Kidney (tissue), 22 donors: Measurements from ENCODE around the gene CA12. TPM values are rescaled to one million over a fixed set of nuclear protein-coding genes. Genes with fewer than 3 reads are reported as not detected.

Experiments
- DNase-seq, 5 donors: peaks; one replicate each; pipeline ENCODE4 v3.0.0-alpha.2; 2013 to 2020
- FAIRE-seq: peaks from 2 replicates; lab custom pipeline; 2012; peaks lifted over from hg19 to GRCh38; lab: Jason Lieb, UNC
- H3K27ac ChIP-seq, 2 donors: one replicate each; pipeline ENCODE4 v1.7.0; 2013; ENCODE audit warnings: low read depth in 2 of 2, low read length in 2 of 2, inconsistent platforms in 1 of 2
- H3K27me3 ChIP-seq: one replicate; pipeline ENCODE4 v1.7.1; 2013; ENCODE audit warnings: low read length, inconsistent platforms; ENCODE audit not compliant: control insufficient read depth, insufficient read depth
- H3K36me3 ChIP-seq, 3 donors: one replicate each; pipeline versions ENCODE4 v1.7.0 to v1.7.1; 2013; ENCODE audit warnings: low read length in 3 of 3, control low read depth in 1 of 3, inconsistent platforms in 1 of 3; ENCODE audit not compliant: insufficient read depth in 3 of 3, control insufficient read depth in 2 of 3
- H3K4me1 ChIP-seq, 3 donors: one replicate each; pipeline versions ENCODE4 v1.7.0 to v1.7.1; 2013; ENCODE audit warnings: low read length in 3 of 3, inconsistent platforms in 1 of 3, low read depth in 1 of 3; ENCODE audit not compliant: control insufficient read depth in 2 of 3, insufficient read depth in 2 of 3
- H3K4me3 ChIP-seq, 3 donors: one replicate each; pipeline versions ENCODE4 v1.7.0 to v1.8.1; 2013; ENCODE audit warnings: low read length in 3 of 3, control low read depth in 1 of 3, inconsistent platforms in 1 of 3
- H3K9ac ChIP-seq, 3 donors: one replicate each; pipeline versions ENCODE4 v1.7.0 to v1.7.1; 2013; ENCODE audit warnings: low read length in 3 of 3, control low read depth in 1 of 3, inconsistent platforms in 1 of 3
- H3K9me3 ChIP-seq, 3 donors: one replicate each; pipeline versions ENCODE4 v1.7.0 to v1.7.1; 2013; ENCODE audit warnings: low read length in 3 of 3, control low read depth in 1 of 3, inconsistent platforms in 1 of 3; ENCODE audit not compliant: control insufficient read depth in 2 of 3, insufficient read depth in 1 of 3
- intact Hi-C: fragments of 100-400 bp; cut with DNase I; formaldehyde crosslinking; loops from one replicate; pipeline ENCODE4 v1.11.1; 2022
- long read RNA-seq, 10 donors: library from polyadenylated mRNA in 1 of 10; unstranded in 1 of 10; transcript quantifications; one replicate each; pipeline ENCODE4 v2.0.0 and lab custom pipeline, GENCODE V29; 2021 to 2026
- polyA plus RNA-seq: library from polyadenylated mRNA; stranded (reverse); fragments of 350-450 nt; fragmentation: Illumina TruSeq; extraction: RNeasy Lipid Tissue Mini Kit (QIAGEN cat#74804); gene quantifications from one replicate; pipeline ENCODE4 v1.2.3, GENCODE V29; 2014; ENCODE audit warnings: low read depth, low replicate concordance; ENCODE audit not compliant: insufficient read depth
- total RNA-seq: library from RNA; stranded (reverse); fragmentation: NEBNext Ultra II Directional; extraction: Animal tissue kit (Norgen Biotek cat#: 25700); gene quantifications from one replicate; pipeline ENCODE4 v1.2.1, GENCODE V29; 2021
- TF ChIP-seq, protein P1 (sequence below): IDR thresholded peaks from 3 replicates; pipeline ENCODE4 v1.5.1; 2012; ENCODE audit warnings: mild to moderate bottlenecking, moderate library complexity, borderline replicate concordance; ENCODE audit not compliant: insufficient read depth; ENCODE audit errors: extremely low read depth
- donor health status: control.
- donor health status: control.
- donor health status: control.
- donor health status: control.
- donor health status: control.
- donor health status: DM: yes; HTN: yes; CAD: no.
- donor health status: Normal renal cell carcinoma (clear cell type).

CA12 gene
- total RNA-seq: 237 TPM
- polyA plus RNA-seq: 242 TPM
- long read RNA-seq, donor 1, full-length matches to known transcripts: 13 of 26 reads
- long read RNA-seq, donor 1, partial matches to known transcripts: 13 of 26 reads
- long read RNA-seq, donor 1, other reads (novel, unspliced or antisense): 0 of 26 reads
- long read RNA-seq, donor 2, full-length matches to known transcripts: 22 of 33 reads
- long read RNA-seq, donor 2, partial matches to known transcripts: 11 of 33 reads
- long read RNA-seq, donor 2, other reads (novel, unspliced or antisense): 0 of 33 reads
- long read RNA-seq, donor 3, full-length matches to known transcripts: 26 of 37 reads
- long read RNA-seq, donor 3, partial matches to known transcripts: 11 of 37 reads
- long read RNA-seq, donor 3, other reads (novel, unspliced or antisense): 0 of 37 reads
- long read RNA-seq, donor 4, full-length matches to known transcripts: 24 of 24 reads
- long read RNA-seq, donor 4, partial matches to known transcripts: 0 of 24 reads
- long read RNA-seq, donor 4, other reads (novel, unspliced or antisense): 0 of 24 reads
- long read RNA-seq, donor 5: 0 reads
- long read RNA-seq, donor 6: 0 reads
- long read RNA-seq, donor 7, full-length matches to known transcripts: 175 of 674 reads
- long read RNA-seq, donor 7, partial matches to known transcripts: 407 of 674 reads
- long read RNA-seq, donor 7, other reads (novel, unspliced or antisense): 92 of 674 reads
- long read RNA-seq, donor 8, full-length matches to known transcripts: 9 of 22 reads
- long read RNA-seq, donor 8, partial matches to known transcripts: 13 of 22 reads
- long read RNA-seq, donor 8, other reads (novel, unspliced or antisense): 0 of 22 reads
- long read RNA-seq, donor 9, full-length matches to known transcripts: 6 of 6 reads
- long read RNA-seq, donor 9, partial matches to known transcripts: 0 of 6 reads
- long read RNA-seq, donor 9, other reads (novel, unspliced or antisense): 0 of 6 reads
- long read RNA-seq, donor 10, full-length matches to known transcripts: 11 of 84 reads
- long read RNA-seq, donor 10, partial matches to known transcripts: 73 of 84 reads
- long read RNA-seq, donor 10, other reads (novel, unspliced or antisense): 0 of 84 reads

DNA sequence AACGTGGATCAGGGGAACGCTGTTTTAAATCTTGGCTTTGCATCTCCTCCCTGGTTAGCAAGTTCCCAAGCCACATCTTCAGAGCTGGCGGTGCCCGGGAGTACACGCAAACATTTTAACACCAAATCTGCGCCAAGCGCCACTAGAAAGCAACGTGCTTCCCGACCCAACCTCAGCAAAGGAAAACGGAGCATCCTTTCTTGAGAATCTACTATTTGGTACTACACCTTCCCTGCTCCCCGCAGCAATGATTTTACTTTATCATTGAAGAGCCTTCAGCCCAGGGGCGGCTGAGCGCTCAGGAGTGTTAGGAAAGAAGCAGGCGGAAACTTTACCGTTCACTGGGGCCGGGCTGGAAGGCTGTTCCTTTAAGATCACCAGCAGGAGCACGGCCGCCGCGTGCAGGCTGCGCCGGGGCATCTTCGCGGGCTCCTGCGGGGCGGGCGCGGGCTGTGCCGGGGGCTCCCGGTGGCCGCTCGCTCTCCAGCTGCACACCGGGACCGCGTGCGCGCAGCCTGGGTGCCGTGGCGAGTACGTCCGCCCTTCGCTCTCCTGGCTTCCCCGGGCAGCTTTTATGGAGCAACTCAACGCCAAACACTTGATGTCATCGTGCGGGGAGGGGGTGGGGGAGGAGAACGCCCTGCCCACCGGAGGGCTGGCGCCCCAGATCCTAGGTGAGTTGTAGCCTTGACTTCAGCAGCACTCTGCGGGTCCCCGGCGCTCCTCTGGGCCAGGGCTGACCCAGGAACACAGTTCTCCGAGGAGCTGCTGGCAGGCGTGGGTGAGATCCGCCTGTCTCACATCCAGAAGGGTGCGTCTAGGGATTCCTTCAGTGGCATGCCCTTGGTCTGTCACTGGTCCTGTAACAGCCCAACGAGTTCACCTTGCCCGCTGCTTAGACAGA is at the start of gene CA12:
Gene CA12 (minus strand): TSS at position 546 of the 904 bp plus-strand sequence. CDS start 126 bp downstream, at position 420.
- no peaks in the 10 kb centered on the region for H3K9me3 ChIP-seq
- FAIRE-seq (no peak), DNase-seq (peak; percentile 82 to 85 (median 84))
- peak within 1 kb of the TSS; percentile 45 to 97 (median 58) for H3K9ac ChIP-seq
- intact Hi-C loops: no loop called here
- TF ChIP-seq, protein P1, sequence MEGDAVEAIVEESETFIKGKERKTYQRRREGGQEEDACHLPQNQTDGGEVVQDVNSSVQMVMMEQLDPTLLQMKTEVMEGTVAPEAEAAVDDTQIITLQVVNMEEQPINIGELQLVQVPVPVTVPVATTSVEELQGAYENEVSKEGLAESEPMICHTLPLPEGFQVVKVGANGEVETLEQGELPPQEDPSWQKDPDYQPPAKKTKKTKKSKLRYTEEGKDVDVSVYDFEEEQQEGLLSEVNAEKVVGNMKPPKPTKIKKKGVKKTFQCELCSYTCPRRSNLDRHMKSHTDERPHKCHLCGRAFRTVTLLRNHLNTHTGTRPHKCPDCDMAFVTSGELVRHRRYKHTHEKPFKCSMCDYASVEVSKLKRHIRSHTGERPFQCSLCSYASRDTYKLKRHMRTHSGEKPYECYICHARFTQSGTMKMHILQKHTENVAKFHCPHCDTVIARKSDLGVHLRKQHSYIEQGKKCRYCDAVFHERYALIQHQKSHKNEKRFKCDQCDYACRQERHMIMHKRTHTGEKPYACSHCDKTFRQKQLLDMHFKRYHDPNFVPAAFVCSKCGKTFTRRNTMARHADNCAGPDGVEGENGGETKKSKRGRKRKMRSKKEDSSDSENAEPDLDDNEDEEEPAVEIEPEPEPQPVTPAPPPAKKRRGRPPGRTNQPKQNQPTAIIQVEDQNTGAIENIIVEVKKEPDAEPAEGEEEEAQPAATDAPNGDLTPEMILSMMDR: no peak
- peak within 1 kb of the TSS; percentile 46 to 85 (median 83) for H3K4me3 ChIP-seq
- H3K36me3 ChIP-seq: peaks cover 0 to 4% (median 0%) of the 10 kb centered on the region in 3 donors
- H3K27ac ChIP-seq: peak within 1 kb of the TSS; percentile 94
- H3K4me1 ChIP-seq: peaks cover 3 to 13% (median 4%) of the 10 kb centered on the region in 3 donors
- H3K27me3 ChIP-seq: no peaks in the 10 kb centered on the region

DNA sequence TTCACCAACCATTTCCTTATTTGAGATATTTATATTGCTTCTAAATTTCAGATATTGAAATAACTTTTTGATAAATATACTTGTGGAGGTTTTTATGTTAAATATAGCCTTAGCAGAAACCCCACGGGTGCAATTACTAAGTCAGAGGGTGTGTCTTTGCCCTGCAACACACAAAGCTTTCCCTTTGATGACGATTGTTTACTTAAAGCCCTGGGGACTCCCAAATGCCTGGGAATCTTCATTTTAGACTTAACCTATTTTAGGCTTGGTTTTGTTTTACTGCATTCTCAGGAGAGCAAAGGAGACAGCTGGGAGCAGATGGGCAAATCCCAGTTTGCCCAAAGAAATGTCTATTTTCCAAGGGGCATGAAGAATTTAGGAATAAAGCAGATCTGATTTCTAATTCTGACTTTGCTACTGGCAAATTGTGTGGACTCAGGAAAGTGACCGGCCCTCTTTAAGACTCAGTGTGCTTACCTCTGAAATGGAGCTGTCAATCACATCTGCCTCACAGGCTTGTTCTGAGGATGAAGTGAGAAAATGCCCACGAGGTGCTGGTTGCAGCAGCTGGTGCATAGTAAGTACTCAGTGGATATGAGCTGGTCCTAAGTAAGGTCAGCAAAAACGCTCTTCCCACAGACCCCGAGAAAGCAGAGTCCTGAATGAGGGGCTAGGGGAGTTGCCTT is 49.3 kb upstream of the CA12 start:
- no peak overlapping the region for H3K27ac ChIP-seq
- FAIRE-seq: no peak
- no peaks in the 10 kb centered on the region for H3K9me3 ChIP-seq
- H3K4me3 ChIP-seq: no peak overlapping the region
- H3K9ac ChIP-seq: no peak overlapping the region
- H3K27me3 ChIP-seq: no peaks in the 10 kb centered on the region
- peaks cover 0 to 6% (median 0%) of the 10 kb centered on the region in 3 donors for H3K4me1 ChIP-seq
- DNase-seq: no peak
- H3K36me3 ChIP-seq: no peaks in the 10 kb centered on the region
- TF ChIP-seq, protein P1: no peak
- intact Hi-C loops: no loop called here

DNA sequence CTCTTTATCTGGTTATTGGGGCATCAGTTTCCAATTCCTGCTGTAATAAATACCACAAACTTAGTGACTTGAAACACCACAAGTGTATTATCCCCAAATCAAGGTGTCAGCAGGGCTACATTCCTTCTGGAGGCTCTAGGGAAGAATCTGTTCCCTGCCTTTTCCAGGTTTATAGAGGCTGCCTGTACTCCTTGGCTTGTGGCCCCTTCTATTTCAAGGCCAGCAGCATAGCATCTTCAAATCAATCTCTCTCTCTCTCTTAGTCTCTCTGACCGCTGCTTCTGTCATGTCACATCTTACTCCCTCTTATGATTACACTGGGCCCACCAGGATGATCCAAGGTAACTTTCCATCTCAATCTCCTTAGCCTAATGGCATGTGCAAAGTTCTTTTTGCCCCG is 44.9 kb upstream of the CA12 start:
- no peaks in the 10 kb centered on the region for H3K27me3 ChIP-seq
- no peak for FAIRE-seq
- no peak overlapping the region for H3K4me3 ChIP-seq
- no peak for DNase-seq
- intact Hi-C loops: no loop called here
- TF ChIP-seq, protein P1: no peak
- no peak overlapping the region for H3K9ac ChIP-seq
- no peaks in the 10 kb centered on the region for H3K4me1 ChIP-seq
- H3K36me3 ChIP-seq: no peaks in the 10 kb centered on the region
- H3K9me3 ChIP-seq: peaks cover 0 to 3% (median 1%) of the 10 kb centered on the region in 3 donors
- H3K27ac ChIP-seq: no peak overlapping the region
